NCI-H2081 treated with DMSO at 0.1 percent for 48 hours (cell line): Measurements from ENCODE around the gene STK11.
A peak's percentile ranks its signal among the peaks of the same experiment; 100 is the strongest.
"Not testable (repeated sequence)": the region's sequence is repeated elsewhere in the genome, so short reads cannot be mapped to it uniquely, and the experiment has no call there.

Experiments
- DNase-seq: peaks from one replicate; lab custom pipeline; 2025; lab: John Stamatoyannopoulos, UW

STK11 gene

GRCh38 chr19:1169921-1170885 lies 35.4 kb upstream of the STK11 start:
- no peak for DNase-seq

DNA sequence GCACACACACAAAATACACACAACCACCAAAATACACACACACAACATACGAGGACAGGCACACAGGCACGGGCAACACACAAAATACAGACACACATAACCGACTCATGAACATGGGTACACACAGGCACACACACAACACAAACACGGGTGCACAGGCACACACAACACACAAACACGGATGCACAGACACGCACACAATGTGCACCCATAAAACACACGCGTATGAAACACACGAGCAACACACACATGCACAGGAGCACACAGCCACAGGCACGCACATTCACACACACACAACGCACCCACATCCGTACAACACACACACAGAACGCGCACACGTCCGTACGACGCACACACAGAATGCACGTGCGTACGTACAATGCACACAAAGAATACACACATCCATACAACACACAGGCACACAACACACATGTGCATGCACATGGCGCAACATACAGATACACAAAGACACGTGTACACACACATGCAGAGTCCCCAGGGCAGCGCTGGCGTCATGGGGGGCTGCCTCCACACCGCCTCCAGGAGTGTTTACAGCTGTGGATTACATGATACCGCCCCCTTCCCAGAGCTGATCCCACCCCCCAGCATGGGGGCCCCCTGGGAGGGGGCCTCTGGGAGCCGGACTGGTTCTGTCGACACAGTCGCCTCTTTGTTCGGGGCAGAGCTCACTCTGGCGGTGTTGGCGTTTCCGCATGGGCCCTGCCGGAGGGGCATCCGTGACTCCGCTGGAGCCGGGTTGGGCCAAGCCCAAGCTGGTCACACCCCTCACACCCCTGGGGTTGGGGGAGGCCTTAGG lies 34.4 kb upstream of the STK11 start:
- no peak for DNase-seq

GRCh38 chr19:1171755-1172352 lies 33.7 kb upstream of the STK11 start:
- DNase-seq = no peak

DNA sequence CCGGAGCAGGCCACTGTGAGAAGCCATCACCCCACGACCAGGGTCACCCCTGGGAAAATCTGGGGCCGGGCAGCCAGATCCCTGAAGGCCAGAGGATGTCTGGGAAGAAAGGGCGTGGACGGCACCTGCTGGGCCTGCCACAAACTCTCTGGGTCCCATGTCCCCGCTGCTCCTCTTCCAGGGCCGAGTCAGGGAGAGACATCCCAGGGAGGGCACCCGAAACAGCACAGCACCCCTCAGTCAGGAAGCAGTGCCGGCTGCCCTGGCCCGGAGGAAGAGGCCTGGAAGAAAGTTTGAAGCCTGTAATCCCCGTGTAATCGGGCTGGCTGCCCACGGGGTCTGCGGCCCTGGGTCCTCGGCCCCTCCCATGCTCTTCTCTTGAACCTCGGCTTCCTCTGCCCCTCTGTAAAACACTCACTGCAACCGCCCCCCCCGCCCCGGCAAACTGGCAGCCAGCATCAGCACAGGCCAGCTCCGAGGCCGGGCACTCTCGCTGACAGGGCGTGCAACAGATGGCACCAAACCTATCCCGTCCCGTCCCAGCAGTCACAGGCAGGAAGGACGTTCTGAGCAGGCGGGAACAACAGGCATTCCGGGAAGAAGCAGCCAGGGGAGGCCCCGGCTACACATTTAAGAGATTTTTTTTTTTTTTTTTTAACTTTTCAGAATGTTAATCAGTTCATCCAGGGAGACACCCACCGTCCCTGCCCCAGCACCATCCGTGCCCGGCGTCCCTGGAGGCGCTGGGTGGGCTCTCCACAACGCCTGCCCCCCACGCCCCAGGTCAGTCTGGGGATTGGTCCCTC lies 33.0 kb upstream of the STK11 start:
- no peak for DNase-seq

- DNase-seq = no peak
These were observed 32.3 kb upstream of the STK11 start for GRCh38 chr19:1173159-1173844.

DNA sequence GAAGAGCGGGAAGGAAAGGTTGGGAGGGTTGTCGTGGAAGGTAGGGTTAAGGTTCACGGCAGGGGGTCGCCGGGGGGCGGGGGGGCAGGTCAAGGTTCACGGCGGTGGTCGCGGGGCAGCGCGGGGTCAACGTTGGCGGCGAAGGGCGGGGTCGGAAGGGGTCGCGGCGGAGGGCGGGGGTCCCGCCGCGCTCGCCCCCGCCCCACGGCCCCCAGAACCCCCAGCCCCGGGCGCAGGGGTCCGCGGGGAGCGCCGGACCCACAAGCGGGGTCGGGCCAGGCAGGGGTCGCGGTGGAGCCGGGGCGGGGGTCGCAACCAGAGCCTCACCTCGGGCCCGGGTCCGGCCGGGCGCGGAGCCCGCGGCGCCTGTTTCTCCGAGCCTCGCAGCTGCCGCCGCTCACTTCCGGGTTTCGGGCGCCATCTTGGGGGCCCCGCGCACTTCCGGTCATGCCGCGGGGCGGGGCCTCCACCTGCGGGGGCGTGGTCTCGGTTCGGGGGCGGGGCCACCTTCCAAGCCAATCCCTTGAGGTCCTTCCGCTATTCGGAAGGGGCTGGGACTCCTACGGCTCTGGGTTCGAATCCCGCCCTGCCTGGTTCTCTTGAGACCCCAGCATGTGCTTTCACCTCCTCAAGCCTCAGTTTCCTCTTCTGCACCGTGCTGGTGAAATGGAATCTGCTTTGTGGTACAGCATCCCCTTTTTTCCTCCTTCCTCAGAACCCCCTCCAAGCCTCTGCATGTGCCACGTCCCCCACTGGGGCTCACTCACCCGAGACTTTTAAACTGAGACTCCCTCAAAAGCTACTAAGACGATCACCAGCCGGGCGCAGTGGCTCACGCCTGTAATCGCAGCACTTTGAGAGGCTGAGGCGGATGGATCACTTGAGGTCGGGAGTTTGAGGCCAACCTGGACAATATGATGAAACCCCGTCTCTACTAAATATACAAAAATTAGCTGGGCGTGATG lies 31.5 kb upstream of the STK11 start, which contains the start of gene SBNO2:
Gene SBNO2 (minus strand): TSS at position 424 of the 965 bp plus-strand sequence. CDS start 19,992 bp downstream, outside the sequence.
- peak; percentile 20 for DNase-seq

DNA sequence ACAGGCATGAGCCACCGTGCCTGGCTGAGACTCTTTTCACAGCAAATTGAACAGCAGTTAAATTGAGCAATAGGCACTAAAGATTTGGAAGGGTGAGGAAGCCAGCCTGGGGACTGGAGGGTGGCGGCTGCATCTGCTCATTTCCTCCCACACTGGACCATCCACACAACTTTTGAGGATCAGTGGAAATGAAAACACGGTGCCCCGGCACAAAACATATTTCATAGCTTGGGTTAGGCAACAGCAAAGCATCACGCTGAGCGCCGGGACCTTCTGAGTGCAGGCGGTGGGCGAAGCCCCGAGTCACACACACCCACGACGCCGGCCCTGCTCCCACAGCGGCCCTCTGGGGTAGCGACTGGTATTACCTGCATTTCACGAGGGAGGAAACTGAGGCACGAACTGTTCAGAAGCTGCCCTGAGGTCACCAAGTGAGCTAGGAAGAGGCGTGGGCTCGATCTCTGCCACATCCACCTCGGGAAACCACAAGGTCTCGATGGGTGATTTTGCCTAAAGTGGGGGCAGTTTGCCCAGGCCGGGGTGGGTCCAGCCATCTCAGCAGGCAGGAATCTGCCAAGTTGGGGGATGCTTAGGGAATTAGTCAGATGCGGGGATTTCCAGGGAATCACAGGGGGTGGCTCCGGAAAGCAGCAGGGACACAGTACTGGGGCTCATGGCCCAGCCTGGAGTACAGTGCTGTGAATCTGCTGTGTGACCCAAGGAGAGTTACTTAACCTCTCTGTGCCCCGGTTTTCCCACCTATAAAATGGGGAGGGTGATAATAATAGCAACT lies 28.1 kb upstream of the STK11 start:
- no peak for DNase-seq

DNA sequence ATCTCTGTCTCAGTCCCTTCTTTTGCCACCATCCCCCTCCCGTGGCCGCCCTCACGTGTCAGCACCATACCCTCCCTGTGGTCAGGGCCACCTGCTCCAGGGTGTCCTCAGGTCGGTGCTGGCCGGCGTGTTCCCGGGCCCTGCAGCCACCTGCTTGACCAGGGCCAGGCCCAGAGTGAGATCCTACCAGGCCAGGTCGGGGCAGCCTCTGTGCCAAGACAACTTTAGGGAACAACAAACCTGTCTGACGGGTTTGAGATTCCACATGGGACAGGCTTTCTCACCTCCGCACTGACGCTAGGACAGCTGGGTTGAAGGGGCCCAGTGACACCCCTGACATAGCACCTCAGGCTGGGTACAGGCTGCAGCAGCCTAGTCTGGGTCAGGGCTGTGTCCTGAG lies 24.0 kb upstream of the STK11 start:
- no peak for DNase-seq

DNA sequence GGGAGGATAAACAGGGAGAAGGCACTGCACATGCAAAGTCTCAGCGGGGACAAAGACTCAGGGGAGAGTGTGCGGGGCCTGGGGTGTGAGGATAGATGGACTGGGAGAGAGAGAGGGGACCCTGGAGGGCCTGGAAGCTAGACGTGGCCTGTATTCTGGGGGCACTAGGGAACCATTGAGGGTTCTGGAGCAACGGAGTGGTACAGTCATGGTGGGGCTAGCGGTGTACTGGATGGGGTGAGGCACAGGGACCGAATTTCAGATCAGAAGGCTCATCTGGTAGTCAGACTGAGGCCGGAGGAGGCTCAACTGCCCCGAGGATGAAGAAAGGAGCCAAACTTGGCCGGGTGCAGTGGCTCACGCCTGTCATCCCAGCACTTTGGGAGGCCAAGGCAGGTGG lies 23.5 kb upstream of the STK11 start:
- no peak for DNase-seq

DNA sequence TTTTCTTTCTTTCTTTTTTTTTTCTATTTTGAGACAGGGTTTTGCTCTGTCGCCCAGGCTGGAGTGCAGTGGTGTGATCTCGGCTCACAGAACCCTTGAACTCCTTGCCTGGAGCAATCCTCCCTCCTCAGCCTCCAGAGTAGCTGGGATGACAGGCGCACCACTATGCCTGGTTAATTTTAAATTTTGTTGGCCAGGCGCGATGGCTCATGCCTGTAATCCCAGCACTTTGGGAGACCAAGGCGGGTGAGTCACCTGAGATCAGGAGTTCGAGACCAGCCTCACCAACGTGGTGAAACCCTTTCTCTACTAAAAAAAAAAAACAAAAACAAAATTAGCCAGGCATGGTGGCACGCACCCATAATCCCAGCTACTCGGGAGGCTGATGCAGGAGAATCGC lies 22.9 kb upstream of the STK11 start:
- no peak for DNase-seq

GRCh38 chr19:1183543-1184172 lies 21.9 kb upstream of the STK11 start:
- no peak for DNase-seq

DNA sequence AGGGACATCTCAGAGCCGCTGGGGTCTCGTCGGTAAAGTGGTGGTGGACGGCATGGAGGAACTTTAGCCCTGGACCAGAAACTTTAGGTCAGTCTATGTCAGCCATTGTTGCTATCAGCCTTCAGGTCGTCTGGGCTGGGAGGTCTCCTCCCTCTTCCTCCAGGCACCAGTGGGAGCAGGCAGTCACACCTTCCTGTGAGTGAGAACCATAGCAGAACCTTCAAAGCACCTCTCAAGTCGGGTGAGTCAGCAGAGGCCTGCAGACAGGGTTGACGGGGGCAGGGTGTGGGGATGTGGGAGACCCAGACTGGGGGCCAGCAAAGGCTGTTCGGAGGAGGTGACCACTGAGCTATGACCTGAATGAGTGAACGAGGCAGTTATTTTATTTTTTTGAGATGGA lies 16.2 kb upstream of the STK11 start:
- DNase-seq = no peak

DNA sequence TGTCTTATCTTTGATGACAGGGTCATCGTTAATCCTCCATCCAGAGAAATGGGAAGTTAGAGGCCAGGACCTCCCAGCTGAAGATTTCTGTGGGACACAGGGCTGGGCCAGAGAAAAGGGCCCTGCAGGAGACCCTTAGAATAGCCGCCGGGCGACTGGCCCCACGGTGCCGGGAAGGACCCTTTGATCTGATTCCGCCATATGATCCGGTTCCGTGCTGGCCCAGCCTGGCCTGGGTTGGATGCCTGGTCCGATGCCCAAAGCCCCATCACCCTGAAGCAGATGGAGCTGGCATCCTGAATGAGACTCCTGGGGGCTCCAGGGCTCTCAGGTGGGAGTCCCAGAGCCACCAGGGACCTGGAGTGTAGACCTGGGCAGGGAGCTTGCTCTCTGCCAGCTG lies 6.0 kb upstream of the STK11 start:
- DNase-seq = no peak

GRCh38 chr19:1200614-1201013 lies 5.0 kb upstream of the STK11 start:
- not testable (repeated sequence) for DNase-seq

- DNase-seq = no peak
These were observed 729 bp downstream of the STK11 start for GRCh38 chr19:1206150-1206863.

GRCh38 chr19:1206864-1207450 lies 1.4 kb downstream of the STK11 start:
- no peak for DNase-seq

DNA sequence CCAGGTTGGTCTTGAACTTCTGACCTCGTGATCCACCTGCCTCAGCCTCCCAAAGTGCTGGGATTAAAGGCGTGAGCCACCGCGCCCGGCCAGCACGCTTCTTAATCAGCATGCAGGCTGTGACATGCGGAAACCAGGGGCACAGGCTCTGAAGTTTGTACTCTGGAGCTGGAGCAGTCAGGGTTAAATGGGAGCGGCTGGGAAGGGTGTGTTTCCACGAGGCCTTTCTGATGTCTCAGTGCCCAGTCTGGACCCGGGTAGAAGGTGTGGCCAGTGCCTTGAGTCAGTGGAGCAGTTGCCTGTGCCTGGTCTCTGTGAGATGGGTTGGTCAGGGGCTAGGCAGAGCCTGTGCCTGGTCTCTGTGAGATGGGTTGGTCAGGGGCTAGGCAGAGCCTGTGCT lies 3.3 kb downstream of the STK11 start:
- DNase-seq = not testable (repeated sequence)

DNA sequence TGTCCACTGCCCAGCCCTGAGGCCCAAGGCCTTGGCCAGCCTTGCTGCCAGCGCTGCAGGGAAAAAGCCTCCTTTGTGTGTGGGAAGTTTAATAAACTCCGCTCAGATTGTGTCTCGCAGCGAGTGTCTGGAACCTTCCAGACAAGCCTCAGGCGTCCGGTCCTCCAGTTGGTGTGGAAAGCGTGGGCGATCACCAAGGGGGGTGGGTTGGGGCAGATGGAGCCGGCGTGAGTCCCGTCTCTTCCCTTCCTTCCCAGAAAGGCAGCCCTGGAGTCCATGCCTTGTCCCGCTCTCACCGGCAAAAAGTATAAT lies 4.6 kb downstream of the STK11 start:
- no peak for DNase-seq
